Measurements from ENCODE around the gene JAK1.

GRCh38 chr1:64900916-64901315 is 65.4 kb downstream of the JAK1 start:
- TF ChIP-seq MAX (IDR thresholded peaks at IDR 0.05; ENCODE audit: low read depth, low read length): no peak
- no peak for TF ChIP-seq SIX5 (IDR thresholded peaks at IDR 0.05; ENCODE audit: low read depth, low read length, severe bottlenecking)
- no peak for TF ChIP-seq POLR2AphosphoS5 (IDR thresholded peaks at IDR 0.05; ENCODE audit: low read length)
- no peak for TF ChIP-seq SP1 (IDR thresholded peaks at IDR 0.05; ENCODE audit: low read depth, low read length)
- TF ChIP-seq PBX3 (IDR thresholded peaks at IDR 0.05; ENCODE audit: insufficient replicate concordance, low read depth, low read length): no peak
- TF ChIP-seq PRDM15 (CRISPR knock-in tag; IDR thresholded peaks at IDR 0.05): no peak
- no peak for TF ChIP-seq USF2 (IDR thresholded peaks at IDR 0.05; ENCODE audit: borderline replicate concordance, low read depth, low read length)
- TF ChIP-seq NKRF (conservative IDR thresholded peaks at IDR 0.05): no peak
- no peak for TF ChIP-seq SMAD1 (IDR thresholded peaks at IDR 0.05; ENCODE audit: low read depth, partially characterized antibody)
- TF ChIP-seq CTCF (IDR thresholded peaks at IDR 0.05 in 2 of 3, conservative IDR thresholded peaks at IDR 0.05 in 1 of 3; ENCODE audit: control insufficient read depth in 2 of 3, extremely low read depth in 1 of 3, insufficient read depth in 1 of 3, low read depth in 3 of 3, low read length in 3 of 3): no peak
- TF ChIP-seq CREB1 (IDR thresholded peaks at IDR 0.05; ENCODE audit: low read depth): no peak
- no peak for TF ChIP-seq JUND (IDR thresholded peaks at IDR 0.05; ENCODE audit: low read depth, low read length)
